GM12878 (cell line): ENCODE measurements around the gene ANK3. TPM values are rescaled to one million over a fixed set of nuclear protein-coding genes. Genes with fewer than 3 reads are reported as not detected.

ENCODE experiments used
- ATAC-seq: fragments of 200-7000 bp; cut with Tn5 transposase; 3 replicates; pipeline ENCODE4 v1.9.1; 2020; ENCODE audit warnings: mild to moderate bottlenecking, moderate library complexity
- BruUV-seq: library from RNA; stranded (reverse); fragments of 400-500 nt; replicated peaks from 2 replicates; lab custom pipeline; 2021; lab: Mats Ljungman, UMichigan
- CTCF ChIA-PET: fragments of 300-600 bp; sonication (Branson Sonifier 250); formaldehyde crosslinking; extraction: SDS; loops from one replicate; lab custom pipeline; 2021; ENCODE audit warnings: inconsistent platforms; lab: Yijun Ruan, JAX
- POLR2A ChIA-PET: fragments of 350-600 bp; formaldehyde crosslinking; extraction: SDS; loops from one replicate; lab custom pipeline; 2021; ENCODE audit warnings: inconsistent platforms; lab: Charles Lee
- RAD21 ChIA-PET: fragments of 300-600 bp; sonication (Branson Sonifier 250); formaldehyde crosslinking; loops from one replicate; lab custom pipeline; 2023; ENCODE audit warnings: antibody characterized with exemption; ENCODE audit not compliant: unreplicated experiment; lab: Charles Lee
- SMC1A ChIA-PET: fragments of 300-600 bp; sonication (Branson Sonifier 250); formaldehyde crosslinking; loops from one replicate; lab custom pipeline; 2023; ENCODE audit not compliant: unreplicated experiment, uncharacterized antibody; lab: Charles Lee
- DNase-seq: peaks from one replicate; pipeline ENCODE4 v3.0.0-alpha.2; 2011; ENCODE audit warnings: low read depth, low spot score
- FAIRE-seq: peaks from 3 replicates; lab custom pipeline; 2011; peaks lifted over from hg19 to GRCh38; lab: Jason Lieb, UNC
- H2AFZ ChIP-seq: 2 replicates; pipeline ENCODE4 v1.6.0; 2011; ENCODE audit warnings: low read depth, low read length, control low read depth; ENCODE audit not compliant: control insufficient read depth
- H3K27ac ChIP-seq: 2 replicates; pipeline ENCODE4 v1.5.1; 2011; ENCODE audit warnings: control low read depth; ENCODE audit not compliant: control insufficient read depth, insufficient read depth
- H3K27me3 ChIP-seq, 2 experiments: replicated peaks in 1 of 2; 2 replicates each; pipeline versions ENCODE4 v1.6.0 to v1.6.1; 2011; ENCODE audit warnings: low read length in 1 of 2; ENCODE audit not compliant: control insufficient read depth in 2 of 2, insufficient read depth in 2 of 2
- H3K36me3 ChIP-seq, 2 experiments: 2 replicates each; pipeline ENCODE4 v1.5.1; 2011; ENCODE audit warnings: low read length in 1 of 2; ENCODE audit not compliant: control insufficient read depth in 2 of 2, insufficient read depth in 2 of 2
- H3K4me1 ChIP-seq: 2 replicates; pipeline ENCODE4 v1.6.1; 2011; ENCODE audit warnings: mild to moderate bottlenecking, low read length, moderate library complexity, mixed read lengths; ENCODE audit not compliant: control insufficient read depth, insufficient read depth
- H3K4me2 ChIP-seq: 2 replicates; pipeline ENCODE4 v1.6.0; 2011; ENCODE audit warnings: control low read depth; ENCODE audit not compliant: control insufficient read depth, insufficient read depth
- H3K4me3 ChIP-seq: fragments of 200-600 bp; sonication (generic); 2 replicates; pipeline ENCODE4 v1.5.1; 2016
- H3K79me2 ChIP-seq: 2 replicates; pipeline ENCODE4 v1.6.0; 2011; ENCODE audit warnings: low read length; ENCODE audit not compliant: control insufficient read depth, insufficient read depth
- H3K9ac ChIP-seq: 2 replicates; pipeline ENCODE4 v1.8.0; 2011; ENCODE audit warnings: low read length, control low read depth, mixed read lengths; ENCODE audit not compliant: control insufficient read depth, insufficient read depth
- H3K9me3 ChIP-seq: replicated peaks from 3 replicates; pipeline ENCODE4 v1.5.1; 2011; ENCODE audit warnings: mild to moderate bottlenecking, low read length; ENCODE audit not compliant: control insufficient read depth, insufficient read depth
- H4K20me1 ChIP-seq: 2 replicates; pipeline ENCODE4 v1.6.0; 2011; ENCODE audit not compliant: control insufficient read depth, insufficient read depth
- CBX5 ChIP-seq: sonication (generic); IDR thresholded peaks from 2 replicates; pipeline ENCODE4 v1.6.1; 2016; ENCODE audit warnings: low read depth, moderate library complexity, mild to moderate bottlenecking, inconsistent platforms
- CREM ChIP-seq: IDR thresholded peaks from 2 replicates; pipeline ENCODE4 v1.6.1; 2014; ENCODE audit warnings: antibody characterized with exemption, low read depth
- FOS ChIP-seq: IDR thresholded peaks from 3 replicates; pipeline ENCODE4 v1.6.1; 2011; ENCODE audit warnings: borderline replicate concordance; ENCODE audit not compliant: insufficient read length; ENCODE audit errors: extremely low read depth
- IKZF1 ChIP-seq: fragments of 450-650 bp; conservative IDR thresholded peaks from 2 replicates; pipeline ENCODE4 v1.6.1; 2017; ENCODE audit warnings: antibody characterized with exemption, mild to moderate bottlenecking
- IRF5 ChIP-seq: fragments of 450-650 bp; IDR thresholded peaks from 2 replicates; pipeline ENCODE4 v1.6.1; 2017; ENCODE audit warnings: borderline replicate concordance
- KDM1A ChIP-seq: fragments of 200-600 bp; sonication (generic); IDR thresholded peaks from 2 replicates; pipeline ENCODE4 v1.6.1; 2016; ENCODE audit warnings: borderline replicate concordance
- MAX ChIP-seq: IDR thresholded peaks from 2 replicates; pipeline ENCODE4 v1.6.1; 2012; ENCODE audit warnings: low read depth, low read length, improper control_type of control experiment
- MYC ChIP-seq: IDR thresholded peaks from 2 replicates; pipeline ENCODE4 v1.6.1; 2011; ENCODE audit warnings: mild to moderate bottlenecking, low read length, moderate library complexity, inconsistent platforms; ENCODE audit not compliant: insufficient read depth, insufficient replicate concordance, insufficient read length, severe bottlenecking
- PML ChIP-seq: IDR thresholded peaks from 2 replicates; pipeline ENCODE4 v1.6.1; 2012; ENCODE audit warnings: low read length, inconsistent platforms
- POU2F2 ChIP-seq: IDR thresholded peaks from 3 replicates; pipeline ENCODE4 v1.6.1; 2011; ENCODE audit warnings: low read depth, mild to moderate bottlenecking, low read length, borderline replicate concordance
- RELB ChIP-seq: fragments of 450-650 bp; IDR thresholded peaks from 2 replicates; pipeline ENCODE4 v1.6.1; 2017; ENCODE audit warnings: low read depth, mild to moderate bottlenecking, moderate library complexity
- RFX5 ChIP-seq: IDR thresholded peaks from 2 replicates; pipeline ENCODE4 v1.6.1; 2011; ENCODE audit warnings: low read depth, low read length, improper control_type of control experiment
- SIN3A ChIP-seq: IDR thresholded peaks from 2 replicates; pipeline ENCODE4 v1.6.1; 2012; ENCODE audit warnings: low read depth, low read length, improper control_type of control experiment
- SMARCA5 ChIP-seq: fragments of 450-650 bp; IDR thresholded peaks from 2 replicates; pipeline ENCODE4 v1.6.1; 2017; ENCODE audit warnings: mild to moderate bottlenecking
- SREBF1 ChIP-seq: IDR thresholded peaks from 2 replicates; pipeline ENCODE4 v1.6.1; 2012; ENCODE audit warnings: mild to moderate bottlenecking, low read length
- SREBF2 ChIP-seq: IDR thresholded peaks from 2 replicates; pipeline ENCODE4 v1.6.1; 2012; ENCODE audit warnings: mild to moderate bottlenecking, low read length
- SUPT20H ChIP-seq: IDR thresholded peaks from 2 replicates; pipeline ENCODE4 v1.6.1; 2011; ENCODE audit warnings: low read depth, mild to moderate bottlenecking, low read length, moderate library complexity, borderline replicate concordance; ENCODE audit not compliant: control insufficient read depth
- WGBS: methylation state at CpG from one replicate; pipeline ENCODE4 v1.1.6; 2016; ENCODE audit warnings: low lambda C conversion rate; ENCODE audit not compliant: insufficient replicate concordance, insufficient coverage; ENCODE audit errors: missing lambda C conversion rate; 5-methylcytosine and 5-hydroxymethylcytosine counted together
- in situ Hi-C: fragments of 300-500 bp; cut with MboI; formaldehyde crosslinking; loops from 9 replicates; pipeline ENCODE4 v1.14.3; 2018; ENCODE audit warnings: mixed read lengths
- intact Hi-C: fragments of 100-400 bp; cut with micrococcal nuclease; formaldehyde crosslinking; loops from one replicate; pipeline ENCODE4 v1.14.2; 2022; ENCODE audit not compliant: unreplicated experiment
- polyA plus RNA-seq, 11 experiments: library from polyadenylated mRNA; depleted of rRNA in 4 of 11; unstranded in 6 of 11; stranded (reverse) in 5 of 11; fragments of >200 nt; fragmentation: Nextera tagmentation in 4 of 11; fragmentation: Illumina TruSeq in 1 of 11; extraction: Ambion mirVana in 4 of 11; extraction: Trizol in 1 of 11; gene quantifications; 1 replicate in 1 of 11; 2 replicates in 10 of 11; pipeline versions ENCODE4 v1.2.1 to v1.2.3, GENCODE V29; 2011 to 2016; ENCODE audit warnings: inconsistent platforms in 2 of 11, missing spikeins in 2 of 11, low read depth in 1 of 11
- total RNA-seq, 4 experiments: library from RNA; depleted of rRNA in 3 of 4; stranded (reverse); fragments of >200 nt in 3 of 4; fragmentation: Illumina TruSeq in 1 of 4; extraction: Trizol in 1 of 4; gene quantifications; 2 replicates each; pipeline versions ENCODE4 v1.2.1 to v1.2.3, GENCODE V29; 2013 to 2021

Gene ANK3
- total and polyA plus RNA-seq, 10 of the 15 experiments (the other 5 are each of a cell fraction or from before 2014, with no cell fraction given) = 0.06 to 0.82 (median 0.20) TPM; not detected in 2

- TF ChIP-seq MYC (no peak), SIN3A (no peak), SUPT20H (no peak), RELB (no peak), IRF5 (no peak)
These were observed 204.3 kb downstream of the ANK3 start (continued) for GRCh38 chr10:60185421-60185820.

GRCh38 chr10:60182691-60183090 is 207.0 kb downstream of the ANK3 start:
- intact Hi-C loops = no loop called here
- Histone ChIP-seq H3K79me2 (no peaks in the 10 kb centered on the region), H3K9me3 (no peaks in the 10 kb centered on the region), H3K4me3 (no peak overlapping the region), H3K4me2 (no peak overlapping the region), H3K9ac (no peak overlapping the region), H3K27me3 (no peaks in the 10 kb centered on the region), H3K4me1 (no peaks in the 10 kb centered on the region), H3K36me3 (no peaks in the 10 kb centered on the region), H4K20me1 (no peaks in the 10 kb centered on the region), H2AFZ (no peak overlapping the region), H3K27ac (no peak overlapping the region)
- in situ Hi-C loops = no loop called here
- CTCF ChIA-PET = no interaction called here
- 88% methylated on average over 1 of the region's 1 CpG for WGBS
- TF ChIP-seq KDM1A = no peak
- TF ChIP-seq CREM = no peak
- TF ChIP-seq CBX5 = no peak
- no peak for TF ChIP-seq FOS
- no peak for TF ChIP-seq PML
- no peak for TF ChIP-seq IKZF1
- no peak for TF ChIP-seq SREBF1
- TF ChIP-seq POU2F2 = no peak
- TF ChIP-seq MAX = no peak
- TF ChIP-seq RFX5 = no peak
- no peak for TF ChIP-seq MYC
- no peak for TF ChIP-seq SMARCA5
- no peak for TF ChIP-seq SREBF2
- SMC1A ChIA-PET = no interaction called here
- no peak for DNase-seq
- no peak for FAIRE-seq
- ATAC-seq = no peak
- RAD21 ChIA-PET = no interaction called here
- POLR2A ChIA-PET = no interaction called here
- BruUV-seq = no TSS peak
